ENCODE measurements around the gene RSPO3.

GRCh38 chr6:127102299-127102698 is 16.2 kb upstream of the RSPO3 start:
- TF ChIP-seq EZH2 (IDR thresholded peaks at IDR 0.05; ENCODE audit: low read depth) (no peak), CTCF (conservative IDR thresholded peaks at IDR 0.05) (no peak)
